DOHH2 (cell line): Measurements from ENCODE around the gene TMEM151A.

Experiments used
- EZH2phosphoT487 ChIP-seq: fragments of 200-600 bp; sonication (generic); IDR thresholded peaks from 2 replicates; pipeline ENCODE4 v1.6.1; 2017; ENCODE audit warnings: borderline replicate concordance, mild to moderate bottlenecking, antibody characterized with exemption, low read length, moderate library complexity, mixed read lengths
- TF ChIP-seq, protein P1 (sequence below): fragments of 200-600 bp; sonication (generic); IDR thresholded peaks from one replicate; pipeline ENCODE4 v1.5.1; 2014; ENCODE audit warnings: antibody characterized with exemption, mild to moderate bottlenecking, low read depth, low read length; ENCODE audit not compliant: poor library complexity, severe bottlenecking

DNA sequence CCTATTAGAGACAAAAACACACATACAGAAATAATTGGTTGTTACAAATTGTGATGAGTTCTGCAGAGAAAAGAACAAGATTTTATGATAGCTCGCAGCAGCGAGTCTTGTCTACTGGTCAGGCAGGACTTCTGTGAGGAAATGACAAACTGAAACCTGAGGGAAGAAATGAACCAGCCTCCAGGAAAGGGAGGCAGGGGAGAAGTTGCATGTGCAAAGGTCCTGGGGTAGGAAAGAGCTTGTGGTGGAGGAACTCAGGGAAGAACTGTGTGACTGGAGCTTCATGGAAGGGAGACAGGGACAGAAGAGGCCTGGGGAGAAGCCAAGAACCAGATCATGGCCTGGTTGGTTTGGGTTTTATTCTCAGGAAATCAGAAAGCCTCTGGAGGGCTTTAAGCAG lies 32.5 kb upstream of the TMEM151A start:
- TF ChIP-seq, protein P1, sequence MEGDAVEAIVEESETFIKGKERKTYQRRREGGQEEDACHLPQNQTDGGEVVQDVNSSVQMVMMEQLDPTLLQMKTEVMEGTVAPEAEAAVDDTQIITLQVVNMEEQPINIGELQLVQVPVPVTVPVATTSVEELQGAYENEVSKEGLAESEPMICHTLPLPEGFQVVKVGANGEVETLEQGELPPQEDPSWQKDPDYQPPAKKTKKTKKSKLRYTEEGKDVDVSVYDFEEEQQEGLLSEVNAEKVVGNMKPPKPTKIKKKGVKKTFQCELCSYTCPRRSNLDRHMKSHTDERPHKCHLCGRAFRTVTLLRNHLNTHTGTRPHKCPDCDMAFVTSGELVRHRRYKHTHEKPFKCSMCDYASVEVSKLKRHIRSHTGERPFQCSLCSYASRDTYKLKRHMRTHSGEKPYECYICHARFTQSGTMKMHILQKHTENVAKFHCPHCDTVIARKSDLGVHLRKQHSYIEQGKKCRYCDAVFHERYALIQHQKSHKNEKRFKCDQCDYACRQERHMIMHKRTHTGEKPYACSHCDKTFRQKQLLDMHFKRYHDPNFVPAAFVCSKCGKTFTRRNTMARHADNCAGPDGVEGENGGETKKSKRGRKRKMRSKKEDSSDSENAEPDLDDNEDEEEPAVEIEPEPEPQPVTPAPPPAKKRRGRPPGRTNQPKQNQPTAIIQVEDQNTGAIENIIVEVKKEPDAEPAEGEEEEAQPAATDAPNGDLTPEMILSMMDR = no peak
- TF ChIP-seq EZH2phosphoT487 = no peak
